ENCODE data around the gene RABL3.

The RABL3 gene

GRCh38 chr3:120664926-120665325 lies 77.4 kb downstream of the RABL3 start:
- no peaks in the 10 kb centered on the region for H3K9me2 ChIP-seq (replicated peaks; ENCODE audit: low read depth, low read length)
- H3K36me3 ChIP-seq (ENCODE audit: insufficient read depth, low read length): no peaks in the 10 kb centered on the region
- no peaks in the 10 kb centered on the region for H3K27me3 ChIP-seq (ENCODE audit: insufficient read depth, low read length, poor library complexity, severe bottlenecking)
- H3K79me2 ChIP-seq (ENCODE audit: insufficient read depth, low read length): no peaks in the 10 kb centered on the region
- no peaks in the 10 kb centered on the region for H4K20me1 ChIP-seq (ENCODE audit: insufficient read depth, low read length, poor library complexity, severe bottlenecking)
- H2AFZ ChIP-seq (ENCODE audit: low read length): no peak overlapping the region
- no peak overlapping the region for H3K4me3 ChIP-seq (ENCODE audit: low read length, poor library complexity, severe bottlenecking)
- no peak overlapping the region for H3K9ac ChIP-seq (ENCODE audit: low read depth, low read length, poor library complexity, severe bottlenecking)
- TF ChIP-seq CTCF (conservative IDR thresholded peaks at IDR 0.05; ENCODE audit: low read length): no peak
- TF ChIP-seq EZH2phosphoT487 (IDR thresholded peaks at IDR 0.05; ENCODE audit: borderline replicate concordance): no peak
- no peak overlapping the region for H3K4me2 ChIP-seq (ENCODE audit: low read depth, low read length, poor library complexity, severe bottlenecking)
- no peaks in the 10 kb centered on the region for H3K9me3 ChIP-seq (ENCODE audit: insufficient read depth, low read depth, low read length)
- H3F3A ChIP-seq (ENCODE audit: low read depth): no peaks in the 10 kb centered on the region
- H3K4me1 ChIP-seq (ENCODE audit: insufficient read depth, low read length, poor library complexity, severe bottlenecking): no peaks in the 10 kb centered on the region

GRCh38 chr3:120661945-120662344 lies 80.4 kb downstream of the RABL3 start:
- H3K4me1 ChIP-seq (ENCODE audit: insufficient read depth, low read length, poor library complexity, severe bottlenecking): no peaks in the 10 kb centered on the region
- no peaks in the 10 kb centered on the region for H3K79me2 ChIP-seq (ENCODE audit: insufficient read depth, low read length)
- H3F3A ChIP-seq (ENCODE audit: low read depth): no peaks in the 10 kb centered on the region
- H3K36me3 ChIP-seq (ENCODE audit: insufficient read depth, low read length): no peaks in the 10 kb centered on the region
- no peak overlapping the region for H2AFZ ChIP-seq (ENCODE audit: low read length)
- H3K4me2 ChIP-seq (ENCODE audit: low read depth, low read length, poor library complexity, severe bottlenecking): no peak overlapping the region
- H3K9me2 ChIP-seq (replicated peaks; ENCODE audit: low read depth, low read length): no peaks in the 10 kb centered on the region
- no peak overlapping the region for H3K9ac ChIP-seq (ENCODE audit: low read depth, low read length, poor library complexity, severe bottlenecking)
- H3K9me3 ChIP-seq (ENCODE audit: insufficient read depth, low read depth, low read length): no peaks in the 10 kb centered on the region
- no peaks in the 10 kb centered on the region for H3K27me3 ChIP-seq (ENCODE audit: insufficient read depth, low read length, poor library complexity, severe bottlenecking)
- no peaks in the 10 kb centered on the region for H4K20me1 ChIP-seq (ENCODE audit: insufficient read depth, low read length, poor library complexity, severe bottlenecking)
- no peak for TF ChIP-seq CTCF (conservative IDR thresholded peaks at IDR 0.05; ENCODE audit: low read length)
- no peak for TF ChIP-seq EZH2phosphoT487 (IDR thresholded peaks at IDR 0.05; ENCODE audit: borderline replicate concordance)
- H3K4me3 ChIP-seq (ENCODE audit: low read length, poor library complexity, severe bottlenecking): no peak overlapping the region

- H3K36me3 ChIP-seq (ENCODE audit: insufficient read depth, low read length): no peaks in the 10 kb centered on the region
- no peaks in the 10 kb centered on the region for H3K79me2 ChIP-seq (ENCODE audit: insufficient read depth, low read length)
- no peaks in the 10 kb centered on the region for H3K4me1 ChIP-seq (ENCODE audit: insufficient read depth, low read length, poor library complexity, severe bottlenecking)
- H3K4me3 ChIP-seq (ENCODE audit: low read length, poor library complexity, severe bottlenecking): no peak overlapping the region
- no peaks in the 10 kb centered on the region for H4K20me1 ChIP-seq (ENCODE audit: insufficient read depth, low read length, poor library complexity, severe bottlenecking)
- no peak overlapping the region for H3K9ac ChIP-seq (ENCODE audit: low read depth, low read length, poor library complexity, severe bottlenecking)
- H3K9me2 ChIP-seq (replicated peaks; ENCODE audit: low read depth, low read length): no peaks in the 10 kb centered on the region
- H3K4me2 ChIP-seq (ENCODE audit: low read depth, low read length, poor library complexity, severe bottlenecking): no peak overlapping the region
- no peaks in the 10 kb centered on the region for H3F3A ChIP-seq (ENCODE audit: low read depth)
- H2AFZ ChIP-seq (ENCODE audit: low read length): no peak overlapping the region
- TF ChIP-seq EZH2phosphoT487 (IDR thresholded peaks at IDR 0.05; ENCODE audit: borderline replicate concordance) (no peak), CTCF (conservative IDR thresholded peaks at IDR 0.05; ENCODE audit: low read length) (no peak)
- H3K27me3 ChIP-seq (ENCODE audit: insufficient read depth, low read length, poor library complexity, severe bottlenecking): no peaks in the 10 kb centered on the region
- H3K9me3 ChIP-seq (ENCODE audit: insufficient read depth, low read depth, low read length): no peaks in the 10 kb centered on the region
Measured at GRCh38 chr3:120661106-120661905, 81.0 kb downstream of the RABL3 start.
